Dermis microvascular lymphatic vessel endothelial cell (primary cell): Measurements from ENCODE around the gene CCDC28A. TPM values are rescaled to one million over a fixed set of nuclear protein-coding genes. Genes with fewer than 3 reads are reported as not detected.
"Not testable (repeated sequence)": the region's sequence is repeated elsewhere in the genome, so short reads cannot be mapped to it uniquely, and the experiment has no call there.

Experiments
- DNase-seq, 2 donors: peaks; one replicate each; pipeline versions ENCODE4 v3.0.0 to v3.0.0-alpha.2; 2010; ENCODE audit warnings: low read depth in 2 of 2
- total RNA-seq: library from RNA; depleted of rRNA; stranded (reverse); fragments of >200 nt; gene quantifications from 2 replicates; pipeline ENCODE4 v1.2.1, GENCODE V29; 2014

Gene CCDC28A
- 18.0 TPM in 2 replicates for total RNA-seq

DNA sequence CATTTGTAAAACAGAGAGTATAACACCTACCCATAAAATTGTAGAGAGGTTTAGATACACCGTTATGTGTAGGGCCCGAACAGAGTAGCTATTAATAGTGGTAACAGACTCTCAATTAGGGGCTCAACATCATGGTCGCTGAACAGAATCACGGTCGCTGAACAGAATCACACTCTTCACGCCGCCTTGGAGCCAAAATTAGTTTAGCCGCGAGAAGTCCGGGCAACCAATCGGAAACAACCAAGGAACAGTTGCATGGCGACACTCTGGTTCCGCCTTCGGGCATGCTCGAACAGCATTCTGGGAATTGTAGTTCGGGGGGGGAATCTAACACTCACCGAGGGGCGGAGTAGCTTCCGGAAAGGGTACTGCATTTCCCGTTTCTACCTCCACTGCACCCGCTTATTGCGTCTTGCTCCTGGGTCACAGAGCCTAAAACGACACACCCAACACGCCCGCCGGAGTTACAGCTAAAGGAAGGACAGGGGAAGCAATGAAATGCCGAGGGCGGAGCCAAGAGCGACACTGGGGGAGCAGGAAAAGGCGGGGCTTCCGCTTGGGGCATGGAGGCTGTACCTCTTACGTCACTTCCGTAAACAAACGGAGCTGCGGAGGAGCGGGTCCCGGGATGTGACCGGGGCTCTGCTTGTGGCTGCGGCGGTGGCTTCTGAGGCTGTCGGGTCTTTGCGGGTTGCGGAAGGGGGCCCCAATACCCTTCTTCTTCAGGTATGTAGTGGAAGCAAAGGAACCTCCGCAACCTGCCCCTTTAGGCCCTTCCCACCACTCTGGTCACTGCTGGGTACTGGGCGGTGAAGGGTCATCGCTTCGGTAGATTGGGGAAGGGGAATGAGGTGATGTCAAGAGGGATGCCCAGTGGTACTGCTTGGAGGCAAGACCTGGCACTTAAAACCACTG, at the start of gene CCDC28A:
CCDC28A (plus strand) TSS at position 593 of the 915 bp plus-strand sequence. CDS start 2,352 bp downstream, outside the sequence.
- peak; percentile 93 to 95 for DNase-seq

DNA sequence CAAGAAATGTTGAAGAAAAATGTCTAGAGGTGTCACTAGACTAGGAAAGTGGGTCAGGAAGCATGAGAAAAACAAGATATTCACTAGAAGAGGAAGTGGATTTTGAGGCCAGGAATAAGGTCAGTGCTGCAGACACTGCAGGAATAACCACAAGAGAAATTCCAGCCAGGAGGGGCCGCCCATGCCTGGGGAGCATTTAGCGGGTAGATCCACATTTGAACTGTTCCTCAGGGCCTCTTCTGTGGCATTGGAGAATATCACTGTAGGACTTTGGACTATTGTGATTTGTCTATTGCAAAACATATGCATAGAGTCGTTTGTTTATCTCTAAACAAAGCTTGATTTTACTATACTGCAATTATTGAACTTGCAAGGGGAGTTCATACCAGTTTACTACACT, 49.6 kb upstream of the CCDC28A start:
- DNase-seq: peak in 1 of 2 donors; percentile 76

DNA sequence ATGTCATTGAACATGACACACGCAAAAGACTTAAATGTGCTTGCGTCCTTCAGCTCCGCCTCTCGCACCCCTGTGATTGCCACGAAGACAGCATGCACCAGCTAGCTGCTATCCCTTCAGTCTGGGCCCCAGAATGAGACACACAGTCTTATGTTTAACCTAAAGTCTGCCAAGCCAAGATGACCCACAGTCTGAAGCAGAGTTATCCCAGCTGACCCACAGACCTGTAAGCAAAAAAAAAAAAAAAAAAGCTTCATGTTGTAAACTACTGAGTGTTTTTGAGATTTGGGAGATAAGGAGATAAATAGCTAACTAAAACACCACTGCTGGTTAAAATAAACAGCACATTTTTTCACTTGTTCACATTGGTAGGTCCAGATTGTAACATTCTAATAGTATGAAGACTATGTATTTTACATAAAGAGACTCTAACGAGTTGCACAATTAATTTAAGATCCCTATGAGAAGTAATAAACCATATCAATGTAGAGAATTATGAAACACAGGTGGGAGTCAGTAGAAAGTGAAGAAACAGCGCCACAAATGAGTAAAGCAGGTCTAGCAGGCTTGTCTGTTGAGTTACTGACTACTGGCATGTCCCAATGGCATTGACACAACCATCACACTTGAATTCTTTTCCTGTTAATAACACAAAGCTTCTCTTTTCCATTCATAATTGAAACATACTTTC, 47.4 kb upstream of the CCDC28A start:
- no peak for DNase-seq

DNA sequence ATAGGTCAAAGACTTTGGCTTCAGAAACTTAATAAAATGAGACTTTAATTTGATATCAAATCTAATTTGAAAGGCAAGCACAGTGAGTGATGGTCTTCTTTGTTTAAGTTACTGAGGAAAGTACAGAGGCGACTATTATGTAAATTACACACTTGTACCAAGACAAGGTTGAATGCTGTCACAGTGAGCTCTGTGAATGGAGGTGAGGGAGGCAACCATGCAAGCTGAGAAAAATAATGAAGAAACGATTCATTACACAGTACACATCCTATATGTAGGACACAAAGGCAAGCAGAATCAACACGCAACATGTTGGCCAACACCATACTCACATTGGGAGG, 46.8 kb upstream of the CCDC28A start:
- no peak for DNase-seq

DNA sequence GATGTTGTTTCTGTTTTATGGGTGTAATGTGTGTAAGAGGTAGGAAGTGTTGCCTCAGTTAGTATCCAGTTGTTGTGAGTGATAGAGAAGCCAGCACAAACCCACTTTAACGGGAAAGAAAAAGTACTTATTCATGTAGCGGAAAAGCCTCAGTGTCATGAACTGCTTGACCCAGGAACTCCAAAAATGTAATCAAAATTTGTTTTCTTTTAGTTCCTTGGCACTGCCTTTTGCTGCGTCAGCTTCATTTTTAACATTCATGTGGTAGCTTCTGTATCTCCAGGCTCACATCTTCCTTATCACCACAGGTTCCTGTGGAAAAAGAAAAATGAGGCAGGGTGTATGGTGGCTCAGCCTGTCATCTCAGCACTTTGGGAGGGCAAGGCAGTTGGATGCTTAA, 46.4 kb upstream of the CCDC28A start:
- DNase-seq: no peak

DNA sequence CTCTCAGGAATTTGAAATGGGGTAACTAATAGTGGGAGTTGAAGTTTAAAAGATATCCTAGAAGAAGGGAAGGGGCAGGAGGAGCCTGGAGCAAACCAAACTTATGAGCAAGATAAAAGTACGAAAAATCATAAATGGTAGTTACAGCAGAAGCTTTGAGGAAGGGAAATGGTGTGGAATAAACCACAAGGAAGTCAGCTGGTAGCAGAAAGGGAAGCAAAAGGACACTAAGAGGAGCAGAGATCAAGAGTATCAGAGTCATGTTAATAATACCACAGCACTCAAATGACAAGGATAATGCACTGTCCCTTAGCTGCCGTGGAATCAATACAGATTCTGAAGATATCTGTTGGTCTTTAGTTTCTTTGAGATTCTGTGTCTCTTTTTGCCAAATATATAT, 44.9 kb upstream of the CCDC28A start:
- DNase-seq: no peak

DNA sequence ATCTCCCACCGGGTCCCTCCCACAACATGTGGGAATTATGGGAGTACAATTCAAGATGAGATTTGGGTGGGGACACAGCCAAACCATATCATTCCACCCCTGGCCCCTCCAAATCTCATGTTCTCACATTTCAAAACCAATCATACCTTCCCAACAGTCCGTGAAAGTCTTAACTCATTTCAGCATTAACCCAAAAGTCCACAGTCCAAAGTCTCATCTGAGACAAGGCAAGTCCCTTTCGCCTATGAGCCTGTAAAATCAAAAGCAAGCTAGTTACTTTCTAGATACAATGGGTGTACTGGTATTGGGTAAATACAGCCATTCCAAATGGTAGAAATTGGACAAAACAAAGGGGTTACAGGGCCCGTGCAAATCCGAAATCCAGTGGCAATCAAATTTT, 43.5 kb upstream of the CCDC28A start:
- DNase-seq: not testable (repeated sequence)

DNA sequence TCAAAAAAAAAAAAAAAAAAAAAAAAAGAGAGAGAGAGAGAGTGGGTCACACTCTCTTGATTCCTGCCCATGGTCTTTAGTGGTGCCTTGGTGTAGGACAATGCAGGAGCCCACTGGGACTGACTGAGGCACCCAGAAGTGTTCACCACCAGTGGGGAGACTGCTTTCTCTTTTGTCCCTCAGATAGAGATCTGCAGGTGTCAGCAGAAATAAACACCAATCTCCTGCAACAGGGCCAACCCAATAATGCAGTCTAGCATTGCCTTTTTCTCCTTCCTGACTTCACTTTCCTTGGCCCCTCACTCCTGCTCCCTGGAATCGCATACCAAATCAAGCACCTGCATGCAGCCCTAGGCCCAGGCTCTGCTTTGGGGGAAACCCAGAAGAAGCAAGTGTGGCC, 39.0 kb upstream of the CCDC28A start:
- DNase-seq: no peak

DNA sequence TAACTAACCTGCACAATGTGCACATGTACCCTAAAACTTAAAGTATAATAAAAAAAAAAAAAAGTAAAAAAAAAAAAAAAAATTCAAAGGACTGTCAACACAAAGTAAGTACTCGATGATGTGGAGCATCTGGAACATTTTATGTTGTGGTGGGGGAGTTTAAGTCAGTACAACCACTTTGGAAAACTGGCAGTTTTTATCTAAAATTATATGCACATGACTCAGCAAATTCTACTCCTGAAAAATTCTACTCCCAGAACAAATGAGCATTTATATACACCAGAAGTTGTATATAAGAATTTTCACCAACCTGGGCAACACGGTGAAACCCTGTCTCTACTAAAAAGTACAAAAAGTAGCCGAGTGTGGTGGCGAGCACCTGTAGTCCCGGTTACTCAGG, 36.9 kb upstream of the CCDC28A start:
- no peak for DNase-seq

DNA sequence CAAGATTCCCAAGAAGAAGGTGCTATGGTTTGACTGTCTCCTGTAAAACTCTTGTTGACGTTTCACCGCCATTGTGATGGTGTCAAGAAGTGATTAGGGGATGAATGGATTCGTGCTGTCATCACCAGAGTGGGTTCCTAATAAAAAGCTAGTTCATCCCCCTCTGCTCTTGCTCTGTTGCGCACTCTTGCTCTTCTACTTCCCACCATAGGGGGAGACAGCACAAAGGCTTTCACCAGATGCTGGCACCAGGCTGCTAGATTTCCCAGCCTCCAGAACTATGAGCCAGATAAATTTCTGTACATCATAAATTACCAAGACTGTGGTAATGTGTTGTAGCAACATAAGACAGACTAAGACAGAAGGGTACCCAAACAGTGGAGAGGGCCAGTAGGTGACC, 21.6 kb upstream of the CCDC28A start:
- DNase-seq: no peak

DNA sequence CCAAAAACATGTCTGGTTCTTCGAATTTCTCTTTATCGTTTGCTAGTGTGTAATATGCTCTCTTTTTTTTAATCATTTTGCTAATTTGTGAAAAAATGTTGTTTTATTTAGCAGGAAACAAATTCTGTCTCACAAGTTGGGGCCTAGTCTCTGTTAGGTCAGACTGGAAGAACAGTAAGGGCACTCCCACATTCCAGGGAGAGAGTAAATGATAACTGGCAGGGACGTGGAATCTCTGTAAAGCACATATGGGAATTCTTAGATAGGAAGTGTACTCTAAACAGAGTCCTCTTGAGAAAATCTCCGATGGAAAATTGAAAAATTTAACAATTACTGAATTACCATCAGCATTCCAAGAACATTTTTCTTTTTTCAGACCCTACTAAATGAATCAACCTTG, 16.4 kb upstream of the CCDC28A start:
- DNase-seq: no peak

DNA sequence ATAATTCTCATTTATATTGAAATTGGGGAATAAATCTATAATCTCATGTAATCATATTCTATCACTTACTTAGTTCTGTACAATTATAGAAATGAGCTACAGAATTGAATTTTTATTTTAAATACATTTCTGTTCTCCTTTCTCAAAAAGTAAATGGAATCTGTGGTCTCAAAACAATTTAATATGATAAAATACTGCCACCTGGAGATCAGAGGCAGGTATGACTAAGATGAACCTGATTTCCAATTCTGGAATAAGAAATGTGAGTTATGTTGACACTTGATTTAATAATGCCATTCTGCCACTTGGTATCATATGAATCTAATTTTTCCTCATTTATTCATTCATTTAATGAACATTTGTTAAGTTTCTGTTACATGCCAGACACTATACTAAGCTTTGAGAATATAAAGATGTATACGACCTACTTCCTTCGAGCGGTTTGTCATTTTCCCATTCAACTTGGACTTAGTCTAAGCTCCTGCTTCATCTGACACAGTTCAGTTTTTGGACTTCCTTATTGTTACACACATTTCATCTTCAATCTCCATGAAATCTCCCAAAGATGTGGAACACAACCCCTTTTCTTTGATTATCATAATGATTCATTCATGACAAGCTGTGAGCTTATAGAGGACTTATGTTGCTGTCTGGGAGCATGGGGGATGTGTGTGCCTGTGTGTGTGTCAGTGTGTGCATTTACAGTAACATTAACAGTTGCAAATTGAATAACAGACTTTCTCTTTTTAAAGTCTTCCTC, 7.5 kb upstream of the CCDC28A start:
- peak; percentile 40 to 64 for DNase-seq

DNA sequence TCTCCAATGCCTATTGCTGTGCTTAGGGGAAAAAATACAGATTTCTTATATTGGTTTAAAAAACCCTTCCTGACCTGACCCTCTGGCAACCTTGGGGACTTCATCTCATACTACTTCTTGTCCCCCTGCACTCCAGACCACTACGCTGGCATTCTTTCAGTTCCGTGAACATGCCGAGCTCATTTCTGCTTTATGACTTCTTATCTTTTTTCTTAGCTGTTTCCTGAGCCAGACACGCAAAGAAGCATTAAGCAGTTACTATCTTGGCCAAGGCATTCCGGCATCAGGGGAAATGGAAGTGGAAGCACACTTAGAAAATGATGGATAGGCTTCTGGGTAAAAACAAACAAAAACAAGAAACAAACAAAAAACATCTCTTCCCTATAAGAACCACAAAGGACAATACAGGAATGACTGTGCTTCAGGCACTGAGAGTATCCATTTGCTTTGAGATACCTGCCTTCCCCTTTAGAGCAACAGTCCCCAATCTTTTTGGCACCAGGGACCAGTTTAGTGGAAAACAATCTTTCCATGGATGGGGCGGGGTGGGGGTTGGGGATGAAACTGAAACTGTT, 4.4 kb upstream of the CCDC28A start:
- peak in 1 of 2 donors; percentile 54 for DNase-seq

DNA sequence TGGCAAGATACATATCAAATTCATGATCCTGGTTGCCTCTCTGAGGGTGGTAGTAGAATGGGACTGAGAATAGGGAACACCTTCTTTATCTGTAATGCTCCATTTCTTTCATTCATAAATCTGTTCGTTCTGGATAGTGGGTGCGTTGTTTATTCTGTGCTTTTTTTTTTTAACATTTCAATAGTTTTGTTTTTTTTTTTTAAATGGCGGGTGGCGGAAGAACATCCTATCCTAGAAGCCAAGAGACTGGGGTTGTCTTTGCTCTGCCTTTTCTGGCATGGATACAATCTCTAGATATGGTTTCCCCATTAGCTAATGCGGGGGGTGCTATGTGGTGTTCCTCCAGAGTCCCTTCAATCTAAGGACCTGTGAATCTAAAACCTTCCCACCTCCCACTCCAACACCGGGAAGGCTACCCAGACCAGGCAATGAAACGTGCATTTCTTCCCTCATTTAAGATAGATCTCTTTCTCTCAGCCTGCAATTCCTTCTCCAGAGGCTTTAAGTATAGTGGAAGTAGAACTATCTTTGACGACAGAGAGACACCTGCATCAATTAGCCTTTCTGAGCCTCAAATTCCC, 883 bp upstream of the CCDC28A start:
- no peak for DNase-seq

DNA sequence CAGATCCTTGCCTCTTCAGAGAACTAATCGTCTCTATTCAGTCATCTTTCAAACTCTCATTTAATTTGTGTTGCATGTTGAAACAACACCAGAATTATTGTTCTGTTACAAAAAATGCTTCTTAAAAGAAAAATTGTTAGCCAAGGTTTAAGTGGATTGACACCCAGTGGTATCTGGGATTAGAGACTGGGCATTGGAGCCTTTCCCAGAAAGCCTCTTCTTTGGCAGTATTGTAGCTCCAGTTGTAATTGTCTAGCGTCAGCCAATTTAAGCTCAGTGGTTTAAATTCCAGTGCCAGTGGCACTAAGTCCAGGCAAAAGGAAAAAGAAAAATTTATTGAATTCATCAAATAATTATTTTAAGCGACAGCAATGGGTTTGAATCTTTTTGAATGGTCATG, 801 bp downstream of the CCDC28A start:
- peak in 1 of 2 donors; percentile 3 for DNase-seq

DNA sequence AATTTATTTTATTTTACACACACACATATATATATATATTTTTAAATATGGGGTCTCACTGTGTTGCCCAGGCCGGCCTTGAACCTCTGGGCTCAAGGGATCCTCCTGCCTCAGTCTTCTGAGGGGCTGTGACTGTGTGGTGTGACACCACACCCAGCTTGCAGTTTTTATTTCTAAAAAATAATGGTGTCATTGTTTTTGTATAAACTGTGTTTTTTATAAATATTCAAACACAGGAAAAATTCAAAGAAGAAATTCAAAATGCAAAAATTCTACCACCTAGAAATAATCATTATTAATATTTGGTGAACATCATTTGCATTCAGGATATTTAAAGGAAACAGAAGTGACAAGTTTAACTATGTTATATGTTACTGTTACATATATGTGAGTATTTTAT, 3.1 kb downstream of the CCDC28A start:
- DNase-seq: no peak

DNA sequence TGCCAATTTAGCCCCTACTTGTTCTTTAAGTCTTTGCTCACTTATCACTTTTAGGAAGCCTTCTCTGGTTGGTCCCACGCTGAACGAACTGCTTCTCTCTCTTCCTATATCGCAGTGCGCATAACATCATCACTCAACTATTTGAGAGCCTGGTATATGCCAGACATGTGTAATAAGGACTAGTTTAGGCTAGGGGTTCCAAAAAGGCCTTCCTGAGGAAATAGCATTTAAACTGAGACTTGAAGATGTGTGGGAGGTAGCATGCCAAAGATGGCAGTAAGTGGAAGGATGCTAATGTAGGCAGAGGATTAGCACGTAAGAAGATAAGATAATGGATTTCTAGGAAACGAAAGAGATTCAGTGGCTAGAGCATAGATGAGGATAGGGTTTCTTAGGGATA, 4.8 kb downstream of the CCDC28A start:
- no peak for DNase-seq

DNA sequence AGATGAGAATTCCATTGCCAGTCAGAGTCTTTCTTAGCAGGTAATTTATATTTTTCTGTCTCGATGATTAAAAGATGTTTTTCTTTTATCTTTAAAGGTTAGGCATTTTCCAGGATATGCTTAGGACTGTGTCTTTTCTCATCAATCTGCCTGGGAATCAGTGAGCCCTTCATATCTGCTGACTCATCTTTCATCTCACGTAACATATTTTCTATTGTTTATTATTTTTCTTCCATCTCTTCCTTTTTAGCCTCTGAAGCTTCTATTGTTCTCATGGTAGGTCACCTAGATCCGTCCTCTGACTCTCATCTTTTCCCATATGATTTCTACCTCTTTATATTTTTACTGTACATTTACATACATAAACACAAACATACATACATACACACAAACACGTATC, 8.7 kb downstream of the CCDC28A start:
- DNase-seq: peak; percentile 12 to 69

DNA sequence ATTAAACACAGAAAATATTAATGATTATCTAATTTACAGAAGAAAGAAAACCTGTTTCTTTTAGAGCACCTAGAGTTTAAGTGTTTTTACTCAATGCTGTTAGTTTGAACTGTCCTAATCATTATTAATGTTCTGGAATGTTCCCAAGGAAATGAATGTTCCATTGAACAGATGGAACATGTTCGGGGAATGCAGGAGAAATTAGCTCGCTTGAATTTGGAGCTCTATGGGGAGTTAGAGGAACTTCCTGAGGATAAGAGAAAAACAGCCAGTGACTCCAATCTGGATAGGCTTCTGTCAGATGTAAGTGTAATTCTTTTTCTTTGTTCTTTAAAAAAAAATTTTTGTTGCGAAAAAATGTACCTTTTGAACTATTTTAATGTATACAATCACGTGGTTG, 11.5 kb downstream of the CCDC28A start:
- DNase-seq: no peak

DNA sequence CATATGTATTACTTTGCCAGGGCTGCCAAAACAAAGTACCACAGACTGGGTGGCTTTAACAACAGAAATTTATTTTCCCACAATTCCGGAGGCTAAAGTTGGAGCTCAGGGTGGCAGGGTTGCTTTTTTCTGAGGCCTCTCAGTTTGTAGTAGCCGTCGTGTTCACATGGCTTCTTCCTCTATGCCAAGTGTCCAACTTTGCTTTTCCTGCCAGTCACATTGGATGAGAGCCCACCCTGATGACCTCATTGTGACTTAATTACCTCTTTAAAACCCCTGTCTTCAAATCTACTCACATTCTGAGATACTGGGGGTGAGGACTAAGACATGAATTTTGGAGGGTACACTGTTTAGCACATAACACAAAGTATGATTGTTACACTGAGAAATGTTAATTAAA, 12.4 kb downstream of the CCDC28A start:
- DNase-seq: peak in 1 of 2 donors; percentile 38

DNA sequence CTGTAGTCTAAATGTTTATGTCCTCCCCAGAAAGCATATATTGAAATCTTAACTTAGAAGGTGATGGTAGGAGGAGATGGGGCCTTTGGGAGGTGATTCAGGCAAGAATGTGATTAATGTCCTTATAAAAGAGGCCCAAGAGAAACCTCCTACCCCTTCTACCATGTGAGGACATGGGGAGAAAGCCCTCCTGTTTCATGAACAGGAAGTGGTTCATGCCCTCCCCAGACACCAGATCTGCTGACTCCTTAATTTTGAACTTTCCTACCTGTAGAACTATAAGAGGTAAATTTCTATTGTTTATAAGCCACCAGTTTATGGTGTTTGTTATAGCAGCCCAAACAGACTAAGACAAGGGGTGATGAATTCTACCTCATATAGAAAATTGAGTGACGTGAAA, 13.6 kb downstream of the CCDC28A start:
- no peak for DNase-seq
